ENCODE measurements around the gene NUDT14.

NUDT14 gene

DNA sequence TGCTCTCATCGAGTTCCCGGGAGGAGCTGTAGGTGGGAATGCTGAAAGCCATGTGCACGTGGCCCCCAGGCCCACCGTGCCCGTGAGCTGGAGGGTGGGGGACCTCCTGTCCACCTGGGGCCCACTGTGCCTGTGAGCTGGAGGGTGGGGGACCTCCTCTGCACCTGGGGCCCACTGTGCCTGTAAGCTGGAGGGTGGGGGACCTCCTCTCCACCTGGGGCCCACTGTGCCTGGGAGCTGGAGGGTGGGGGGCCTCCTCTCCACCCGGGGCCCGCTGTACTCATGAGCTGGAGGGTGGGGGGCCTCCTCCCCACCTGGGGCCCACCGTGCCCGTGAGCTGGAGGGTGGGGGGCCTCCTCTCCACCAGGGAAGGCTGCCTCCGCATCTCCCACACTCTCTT lies 13.9 kb upstream of the NUDT14 start:
- no peaks in the 10 kb centered on the region for H3K9me3 ChIP-seq (ENCODE audit: control insufficient read depth in 1 of 2, low read length in 2 of 2)
- H3K4me3 ChIP-seq (ENCODE audit: low read depth in 1 of 2, low read length in 2 of 2): no peak overlapping the region
- no peaks in the 10 kb centered on the region for H3K36me3 ChIP-seq (ENCODE audit: control insufficient read depth in 1 of 2, insufficient read depth in 2 of 2, low read length in 2 of 2)
- peaks cover 49% of the 10 kb centered on the region for H3K27me3 ChIP-seq (ENCODE audit: low read depth, low read length)
- H3K4me1 ChIP-seq (ENCODE audit: control insufficient read depth in 1 of 2, insufficient read depth in 2 of 2, low read length in 2 of 2): peaks cover 0 to 27% of the 10 kb centered on the region in 2 donors
- no peak overlapping the region for H3K27ac ChIP-seq (ENCODE audit: low read length)

DNA sequence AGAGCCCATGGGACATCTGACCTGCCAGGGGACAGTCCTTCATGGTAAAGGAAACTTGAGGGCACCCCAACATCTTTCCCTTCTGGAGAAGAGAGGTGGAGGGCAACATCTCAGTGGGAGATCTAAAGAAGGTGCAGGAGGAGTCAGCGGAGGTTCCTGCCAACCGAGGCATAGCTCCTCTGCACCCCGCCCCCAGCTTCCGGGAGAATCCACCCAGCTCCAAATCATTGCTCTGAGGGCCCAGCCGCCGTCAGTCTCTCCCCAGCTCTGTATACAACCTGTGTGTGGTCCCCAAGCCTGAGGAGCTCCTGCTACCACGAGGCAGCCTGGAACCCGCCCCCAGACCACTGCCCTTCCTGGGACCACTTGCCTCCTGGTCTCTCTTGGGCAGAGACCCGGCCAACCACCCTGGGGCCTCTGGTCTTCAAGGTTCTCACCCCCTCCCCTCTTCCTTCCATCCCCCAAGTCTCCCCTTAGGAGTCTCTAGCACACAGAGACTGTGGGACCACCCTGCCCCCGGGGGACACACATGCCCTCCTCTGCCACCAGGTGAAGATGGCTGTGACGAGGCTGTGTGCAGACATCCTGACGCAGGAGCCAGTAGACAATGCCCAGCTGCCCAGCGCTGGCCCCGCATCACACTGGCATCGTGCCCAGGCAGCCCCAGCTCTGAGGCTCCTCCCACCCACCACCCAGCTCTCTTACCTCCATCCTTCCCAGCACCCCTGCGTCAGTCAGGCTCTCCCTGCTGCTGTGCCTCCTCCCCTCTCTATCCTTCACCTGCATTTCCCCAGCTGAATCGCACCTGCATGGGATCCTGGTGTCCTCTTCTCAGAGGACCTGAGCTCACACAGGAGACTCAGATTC lies 13.0 kb upstream of the NUDT14 start:
- peaks cover 48% of the 10 kb centered on the region for H3K27me3 ChIP-seq (ENCODE audit: low read depth, low read length)
- no peak overlapping the region for H3K27ac ChIP-seq (ENCODE audit: low read length)
- H3K4me3 ChIP-seq (ENCODE audit: low read depth in 1 of 2, low read length in 2 of 2): no peak overlapping the region
- peaks cover 0 to 27% of the 10 kb centered on the region in 2 donors for H3K4me1 ChIP-seq (ENCODE audit: control insufficient read depth in 1 of 2, insufficient read depth in 2 of 2, low read length in 2 of 2)
- H3K9me3 ChIP-seq (ENCODE audit: control insufficient read depth in 1 of 2, low read length in 2 of 2): no peaks in the 10 kb centered on the region
- H3K36me3 ChIP-seq (ENCODE audit: control insufficient read depth in 1 of 2, insufficient read depth in 2 of 2, low read length in 2 of 2): no peaks in the 10 kb centered on the region

DNA sequence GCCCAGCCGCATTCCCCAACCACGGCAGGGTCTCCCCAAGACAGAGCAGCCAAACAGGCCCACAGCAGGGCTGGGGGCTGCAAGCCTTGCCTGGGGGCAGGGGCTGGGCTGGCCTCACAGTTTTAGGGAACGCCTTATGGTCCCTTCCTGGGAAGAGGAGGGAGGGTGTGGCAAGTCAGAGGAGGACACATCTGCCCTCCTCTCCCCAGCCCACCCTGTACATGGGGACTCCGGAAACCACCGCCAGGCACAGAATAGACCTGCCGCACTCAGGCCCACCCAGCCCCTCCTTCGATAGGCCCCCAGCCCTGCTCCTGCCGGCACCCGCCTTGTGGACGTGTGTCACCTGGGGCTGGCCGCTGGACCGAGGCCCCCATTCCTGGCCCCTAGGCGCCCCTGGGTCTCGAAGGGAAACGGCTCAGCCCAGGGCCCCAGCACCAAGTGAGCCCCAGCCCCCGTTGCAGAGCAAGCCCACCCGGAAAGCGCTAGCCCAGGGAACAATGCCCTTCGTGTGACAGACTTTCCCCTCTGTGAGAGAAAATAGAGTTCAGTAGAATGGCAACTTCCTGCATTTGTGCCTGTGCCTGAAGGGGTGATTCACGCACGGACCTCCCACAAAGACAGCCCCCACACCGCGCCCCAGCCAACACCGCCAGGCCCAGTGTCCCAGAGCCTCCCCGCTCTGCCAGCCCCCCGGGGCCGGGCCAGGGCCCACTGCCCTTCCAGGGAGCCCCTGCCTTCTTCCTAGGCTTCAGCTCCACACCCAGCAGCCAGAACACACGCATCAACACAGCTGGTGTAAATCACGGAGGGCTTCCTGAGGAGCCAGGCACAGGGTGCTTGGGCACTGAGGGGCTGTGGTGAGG lies 12.0 kb upstream of the NUDT14 start:
- H3K4me1 ChIP-seq (ENCODE audit: control insufficient read depth in 1 of 2, insufficient read depth in 2 of 2, low read length in 2 of 2): peaks cover 0 to 27% of the 10 kb centered on the region in 2 donors
- H3K27ac ChIP-seq (ENCODE audit: low read length): no peak overlapping the region
- H3K36me3 ChIP-seq (ENCODE audit: control insufficient read depth in 1 of 2, insufficient read depth in 2 of 2, low read length in 2 of 2): no peaks in the 10 kb centered on the region
- no peak overlapping the region for H3K4me3 ChIP-seq (ENCODE audit: low read depth in 1 of 2, low read length in 2 of 2)
- H3K27me3 ChIP-seq (ENCODE audit: low read depth, low read length): peaks cover 47% of the 10 kb centered on the region
- H3K9me3 ChIP-seq (ENCODE audit: control insufficient read depth in 1 of 2, low read length in 2 of 2): peaks cover 0 to 4% of the 10 kb centered on the region in 2 donors

DNA sequence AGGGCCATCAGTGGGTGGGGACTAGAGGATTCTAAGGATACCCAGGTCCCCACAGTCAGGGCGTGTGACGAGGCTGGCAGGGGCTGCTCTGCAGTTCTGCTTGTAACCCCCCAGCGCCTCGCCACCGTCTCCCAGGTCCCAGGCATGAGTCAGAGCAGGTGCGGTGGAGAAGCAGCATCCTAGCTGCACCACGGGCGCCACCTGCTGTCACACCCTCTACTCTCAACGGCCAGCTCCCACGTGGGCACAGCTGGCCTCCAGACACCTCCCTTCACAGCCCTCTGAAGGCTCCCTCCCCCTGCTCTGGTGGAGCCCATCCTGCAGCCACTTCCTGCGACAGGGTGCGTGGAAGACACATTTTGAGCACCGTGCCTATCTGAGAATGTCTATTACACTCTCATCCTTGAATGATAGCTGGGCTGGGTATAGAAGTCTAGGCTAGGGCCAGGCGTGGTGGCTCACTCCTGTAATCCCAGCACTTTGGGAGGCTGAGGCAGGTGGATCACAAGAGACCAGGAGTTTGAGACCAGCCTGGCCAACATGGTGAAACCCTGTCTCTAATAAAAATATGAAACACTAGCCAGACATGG lies 6.9 kb upstream of the NUDT14 start:
- H3K36me3 ChIP-seq (ENCODE audit: control insufficient read depth in 1 of 2, insufficient read depth in 2 of 2, low read length in 2 of 2): no peaks in the 10 kb centered on the region
- peaks cover 4% of the 10 kb centered on the region for H3K27me3 ChIP-seq (ENCODE audit: low read depth, low read length)
- H3K4me3 ChIP-seq (ENCODE audit: low read depth in 1 of 2, low read length in 2 of 2): no peak overlapping the region
- peaks cover 0 to 6% of the 10 kb centered on the region in 2 donors for H3K9me3 ChIP-seq (ENCODE audit: control insufficient read depth in 1 of 2, low read length in 2 of 2)
- no peaks in the 10 kb centered on the region for H3K4me1 ChIP-seq (ENCODE audit: control insufficient read depth in 1 of 2, insufficient read depth in 2 of 2, low read length in 2 of 2)
- H3K27ac ChIP-seq (ENCODE audit: low read length): no peak overlapping the region

DNA sequence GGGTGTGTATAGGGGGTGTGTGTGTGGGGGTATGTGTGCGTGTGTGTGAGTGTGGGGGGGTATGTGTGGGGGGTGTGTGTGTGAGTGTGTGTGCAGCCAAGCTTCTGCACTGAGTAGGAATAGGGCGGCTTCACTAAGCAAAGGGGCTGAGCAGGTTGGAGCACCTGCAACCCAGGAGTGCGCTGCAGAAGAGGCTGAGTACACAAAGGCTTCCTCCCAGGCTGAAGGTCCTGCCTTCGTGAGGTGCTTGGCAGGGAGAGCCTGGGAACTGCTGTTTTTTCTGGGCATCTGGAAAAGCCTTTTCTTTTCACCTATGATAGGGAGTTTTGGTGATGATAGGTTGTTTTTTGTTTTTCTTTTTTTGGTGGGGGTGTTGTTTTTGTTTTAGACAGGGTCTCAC lies 6.0 kb upstream of the NUDT14 start:
- no peak overlapping the region for H3K27ac ChIP-seq (ENCODE audit: low read length)
- peaks cover 0 to 6% of the 10 kb centered on the region in 2 donors for H3K9me3 ChIP-seq (ENCODE audit: control insufficient read depth in 1 of 2, low read length in 2 of 2)
- no peak overlapping the region for H3K4me3 ChIP-seq (ENCODE audit: low read depth in 1 of 2, low read length in 2 of 2)
- no peaks in the 10 kb centered on the region for H3K27me3 ChIP-seq (ENCODE audit: low read depth, low read length)
- no peaks in the 10 kb centered on the region for H3K4me1 ChIP-seq (ENCODE audit: control insufficient read depth in 1 of 2, insufficient read depth in 2 of 2, low read length in 2 of 2)
- H3K36me3 ChIP-seq (ENCODE audit: control insufficient read depth in 1 of 2, insufficient read depth in 2 of 2, low read length in 2 of 2): no peaks in the 10 kb centered on the region

DNA sequence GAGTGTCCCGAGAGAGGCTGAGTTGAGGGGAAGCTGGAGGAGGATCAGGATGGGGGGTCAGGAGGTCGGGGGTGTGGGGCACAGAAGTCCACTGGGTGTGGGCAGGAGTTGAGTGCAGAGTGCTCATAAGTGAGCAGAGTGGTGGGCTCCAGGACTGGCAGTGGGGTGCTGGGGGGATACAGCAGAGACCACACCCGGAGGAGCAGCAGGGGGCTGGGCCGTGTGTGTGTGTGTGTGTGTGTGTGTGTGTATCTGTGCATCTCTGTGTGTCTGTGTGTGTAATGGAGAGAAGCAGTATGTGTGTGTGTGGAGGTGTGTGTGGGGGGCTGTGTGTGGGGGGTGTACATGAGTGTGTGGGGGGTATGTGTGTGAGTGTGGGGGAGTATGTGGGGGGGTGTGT lies 4.9 kb upstream of the NUDT14 start:
- no peaks in the 10 kb centered on the region for H3K27me3 ChIP-seq (ENCODE audit: low read depth, low read length)
- peaks cover 0 to 6% of the 10 kb centered on the region in 2 donors for H3K9me3 ChIP-seq (ENCODE audit: control insufficient read depth in 1 of 2, low read length in 2 of 2)
- H3K36me3 ChIP-seq (ENCODE audit: control insufficient read depth in 1 of 2, insufficient read depth in 2 of 2, low read length in 2 of 2): no peaks in the 10 kb centered on the region
- H3K4me3 ChIP-seq (ENCODE audit: low read depth in 1 of 2, low read length in 2 of 2): no peak overlapping the region
- H3K4me1 ChIP-seq (ENCODE audit: control insufficient read depth in 1 of 2, insufficient read depth in 2 of 2, low read length in 2 of 2): peaks cover 0 to 7% of the 10 kb centered on the region in 2 donors
- H3K27ac ChIP-seq (ENCODE audit: low read length): no peak overlapping the region

DNA sequence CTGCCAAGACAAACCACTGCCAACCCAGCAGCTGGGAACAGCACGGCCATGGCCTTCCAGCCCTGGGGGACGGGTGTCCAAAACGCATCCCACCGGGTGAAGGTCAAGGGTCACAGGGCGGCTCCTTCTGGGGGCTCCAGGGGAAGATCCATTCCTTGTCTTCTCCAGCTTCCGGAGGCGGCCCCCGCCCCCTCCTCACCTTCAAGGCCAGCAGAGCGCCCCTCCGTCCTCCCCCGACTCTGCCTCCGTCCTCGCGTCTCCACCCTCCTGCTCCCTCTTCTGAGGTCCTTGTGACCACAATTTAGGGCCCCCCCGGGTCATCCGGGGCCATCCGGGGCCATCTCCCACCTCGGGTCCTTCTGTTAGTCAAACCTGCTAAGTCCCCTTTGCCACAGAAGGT lies 3.9 kb upstream of the NUDT14 start:
- no peak overlapping the region for H3K4me3 ChIP-seq (ENCODE audit: low read depth in 1 of 2, low read length in 2 of 2)
- no peaks in the 10 kb centered on the region for H3K27me3 ChIP-seq (ENCODE audit: low read depth, low read length)
- H3K9me3 ChIP-seq (ENCODE audit: control insufficient read depth in 1 of 2, low read length in 2 of 2): peaks cover 0 to 6% of the 10 kb centered on the region in 2 donors
- H3K27ac ChIP-seq (ENCODE audit: low read length): no peak overlapping the region
- peaks cover 0 to 13% of the 10 kb centered on the region in 2 donors for H3K4me1 ChIP-seq (ENCODE audit: control insufficient read depth in 1 of 2, insufficient read depth in 2 of 2, low read length in 2 of 2)
- H3K36me3 ChIP-seq (ENCODE audit: control insufficient read depth in 1 of 2, insufficient read depth in 2 of 2, low read length in 2 of 2): no peaks in the 10 kb centered on the region

DNA sequence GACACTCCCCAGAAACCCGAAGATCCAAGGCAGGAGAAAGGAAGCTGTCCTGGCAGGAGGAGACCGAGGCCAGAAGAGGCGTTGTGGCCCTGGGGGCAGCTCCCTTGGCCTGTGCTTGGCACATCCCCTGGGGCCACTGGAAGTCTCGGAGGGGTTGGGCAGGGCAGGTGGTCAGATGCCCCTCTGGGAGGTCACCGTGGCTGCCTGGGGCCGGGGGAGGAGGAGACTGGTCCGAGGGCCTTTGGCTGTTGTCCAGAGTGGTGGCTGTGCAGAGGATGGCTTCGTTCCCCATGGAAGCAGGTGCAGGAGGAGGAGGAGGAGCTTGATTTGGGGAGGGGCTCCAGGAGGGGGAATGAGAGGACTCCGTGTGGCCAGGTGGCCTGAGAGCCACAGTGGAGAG lies 3.3 kb upstream of the NUDT14 start:
- no peaks in the 10 kb centered on the region for H3K36me3 ChIP-seq (ENCODE audit: control insufficient read depth in 1 of 2, insufficient read depth in 2 of 2, low read length in 2 of 2)
- H3K27ac ChIP-seq (ENCODE audit: low read length): no peak overlapping the region
- peaks cover 0 to 13% of the 10 kb centered on the region in 2 donors for H3K4me1 ChIP-seq (ENCODE audit: control insufficient read depth in 1 of 2, insufficient read depth in 2 of 2, low read length in 2 of 2)
- H3K4me3 ChIP-seq (ENCODE audit: low read depth in 1 of 2, low read length in 2 of 2): no peak overlapping the region
- H3K9me3 ChIP-seq (ENCODE audit: control insufficient read depth in 1 of 2, low read length in 2 of 2): peaks cover 0 to 6% of the 10 kb centered on the region in 2 donors
- H3K27me3 ChIP-seq (ENCODE audit: low read depth, low read length): no peaks in the 10 kb centered on the region

DNA sequence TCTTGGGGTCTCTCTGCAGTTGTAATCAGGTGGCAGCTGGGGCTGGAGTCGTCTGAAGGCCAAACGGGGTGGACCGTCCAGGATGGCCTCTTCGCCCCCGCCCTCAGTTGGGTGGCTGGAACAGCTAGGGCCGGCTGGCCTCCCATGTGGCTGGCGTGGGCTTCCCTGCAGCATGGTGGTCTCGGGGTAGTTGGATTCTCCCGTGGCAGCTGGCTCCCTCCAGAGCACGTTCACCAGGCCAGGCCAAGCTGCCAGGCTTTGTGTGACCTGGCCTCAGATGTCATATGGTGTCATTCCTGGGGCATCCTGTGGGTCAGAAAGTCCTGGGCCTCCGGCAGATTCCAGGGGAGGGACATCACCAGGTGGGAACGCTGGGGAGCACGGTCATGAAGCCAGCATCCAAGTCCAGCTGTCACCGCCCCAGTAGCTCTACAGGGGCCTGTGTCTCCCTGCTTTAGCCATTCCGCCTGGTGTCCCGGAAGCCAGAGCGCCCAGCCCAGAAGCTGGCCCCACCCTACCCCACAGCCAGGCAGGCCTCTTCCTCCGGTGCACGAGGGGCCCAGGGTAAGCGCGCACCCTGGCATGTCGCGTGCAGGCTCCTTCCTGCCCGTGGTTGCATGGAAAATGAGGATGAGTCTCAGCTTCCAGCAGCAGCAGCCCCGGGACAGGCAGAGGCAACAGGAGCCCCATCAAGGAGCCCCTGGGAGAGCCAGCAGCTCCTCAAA lies 1.3 kb upstream of the NUDT14 start:
- H3K4me3 ChIP-seq (ENCODE audit: low read depth in 1 of 2, low read length in 2 of 2): no peak overlapping the region
- H3K27ac ChIP-seq (ENCODE audit: low read length): no peak overlapping the region
- H3K4me1 ChIP-seq (ENCODE audit: control insufficient read depth in 1 of 2, insufficient read depth in 2 of 2, low read length in 2 of 2): peaks cover 0 to 13% of the 10 kb centered on the region in 2 donors
- H3K27me3 ChIP-seq (ENCODE audit: low read depth, low read length): no peaks in the 10 kb centered on the region
- H3K36me3 ChIP-seq (ENCODE audit: control insufficient read depth in 1 of 2, insufficient read depth in 2 of 2, low read length in 2 of 2): no peaks in the 10 kb centered on the region
- no peaks in the 10 kb centered on the region for H3K9me3 ChIP-seq (ENCODE audit: control insufficient read depth in 1 of 2, low read length in 2 of 2)

DNA sequence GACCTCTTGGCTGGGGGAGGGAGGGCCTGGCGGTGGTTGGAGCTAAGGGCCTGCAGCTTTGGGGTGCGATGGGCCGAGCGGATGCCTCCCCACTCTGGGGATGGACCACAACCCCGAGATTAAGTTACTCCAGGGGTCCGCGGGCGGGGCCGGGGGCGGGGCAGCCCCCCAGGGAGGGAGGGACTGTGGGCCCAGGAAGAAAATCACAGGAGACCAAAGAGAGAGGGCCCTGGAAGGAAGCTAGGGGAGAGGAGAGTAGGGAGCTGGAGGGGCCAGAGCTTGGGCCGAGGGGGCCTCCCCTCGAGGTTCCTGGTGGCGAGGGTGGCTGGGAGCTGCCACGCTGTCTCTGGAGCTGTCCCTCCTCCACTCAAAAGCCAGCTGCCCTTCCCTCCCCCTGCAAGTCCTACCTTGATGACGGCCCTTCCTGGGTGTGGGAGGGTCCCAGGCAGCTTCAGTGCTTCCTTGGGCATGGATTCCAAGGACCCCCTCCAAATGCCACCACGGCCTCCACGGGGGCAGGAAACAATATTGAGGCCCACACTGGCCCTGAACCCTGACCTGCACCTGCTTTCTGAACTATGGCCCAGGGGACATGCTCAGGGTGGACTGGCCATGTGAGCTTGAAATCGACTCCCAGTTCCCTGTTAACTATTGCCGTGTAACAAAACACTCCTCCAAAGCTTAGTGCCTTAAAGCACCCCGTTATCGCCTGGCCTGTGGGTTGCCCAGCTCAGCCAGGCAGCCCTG lies 610 bp upstream of the NUDT14 start:
- H3K27ac ChIP-seq (ENCODE audit: low read length): no peak overlapping the region
- H3K9me3 ChIP-seq (ENCODE audit: control insufficient read depth in 1 of 2, low read length in 2 of 2): no peaks in the 10 kb centered on the region
- H3K4me3 ChIP-seq (ENCODE audit: low read depth in 1 of 2, low read length in 2 of 2): no peak overlapping the region
- peaks cover 0 to 13% of the 10 kb centered on the region in 2 donors for H3K4me1 ChIP-seq (ENCODE audit: control insufficient read depth in 1 of 2, insufficient read depth in 2 of 2, low read length in 2 of 2)
- no peaks in the 10 kb centered on the region for H3K36me3 ChIP-seq (ENCODE audit: control insufficient read depth in 1 of 2, insufficient read depth in 2 of 2, low read length in 2 of 2)
- no peaks in the 10 kb centered on the region for H3K27me3 ChIP-seq (ENCODE audit: low read depth, low read length)
